Panc1 (cell line): ENCODE results near the gene PITPNB. TPM values are rescaled to one million over a fixed set of nuclear protein-coding genes. Genes with fewer than 3 reads are reported as not detected.

Source experiments
- ATAC-seq: fragments of 200-7000 bp; cut with Tn5 transposase; 2 replicates; pipeline ENCODE4 v1.9.1; 2020; ENCODE audit warnings: mild to moderate bottlenecking, moderate library complexity
- BruUV-seq: library from RNA; stranded (reverse); fragments of 400-500 nt; replicated peaks from 2 replicates; lab custom pipeline; 2021; lab: Mats Ljungman, UMichigan
- CTCF ChIA-PET: fragments of 300-600 bp; sonication (Branson Sonifier 250); formaldehyde crosslinking; loops from one replicate; lab custom pipeline; 2022; ENCODE audit warnings: antibody characterized with exemption; lab: Charles Lee
- POLR2A ChIA-PET: fragments of 300-600 bp; sonication (Branson Sonifier 250); formaldehyde crosslinking; loops from one replicate; lab custom pipeline; 2022; ENCODE audit warnings: antibody characterized with exemption; lab: Charles Lee
- DNase-seq: peaks from one replicate; pipeline ENCODE4 v3.0.0-alpha.2; 2010; ENCODE audit warnings: low read depth, low spot score
- H3K27ac ChIP-seq: 2 replicates; pipeline ENCODE4 v1.5.1; 2011; ENCODE audit warnings: mild to moderate bottlenecking, low read length, inconsistent platforms
- H3K27me3 ChIP-seq: fragments of 200-500 bp; sonication (Bioruptor generic); 2 replicates; pipeline ENCODE4 v1.6.0; 2014; ENCODE audit warnings: low read length, inconsistent platforms; ENCODE audit not compliant: control insufficient read depth, insufficient read depth
- H3K36me3 ChIP-seq: fragments of 200-500 bp; sonication (Bioruptor generic); 2 replicates; pipeline ENCODE4 v1.5.1; 2014; ENCODE audit warnings: inconsistent platforms, mild to moderate bottlenecking, low read length, moderate library complexity; ENCODE audit not compliant: control insufficient read depth, insufficient read depth
- H3K4me1 ChIP-seq: 2 replicates; pipeline ENCODE4 v1.5.1; 2011; ENCODE audit warnings: inconsistent platforms, mild to moderate bottlenecking, low read length, moderate library complexity; ENCODE audit not compliant: control insufficient read depth, insufficient read depth
- H3K4me3 ChIP-seq, 2 experiments: 2 replicates each; pipeline ENCODE4 v1.5.1; 2011 to 2012; ENCODE audit warnings: low read depth in 2 of 2, low read length in 2 of 2, mild to moderate bottlenecking in 2 of 2, inconsistent platforms in 1 of 2, moderate library complexity in 1 of 2
- H3K9me3 ChIP-seq: fragments of 200-500 bp; sonication (Bioruptor generic); 2 replicates; pipeline ENCODE4 v1.5.1; 2014; ENCODE audit warnings: low read depth, mild to moderate bottlenecking, inconsistent platforms, low read length, moderate library complexity; ENCODE audit not compliant: control insufficient read depth, insufficient read depth
- CTCF ChIP-seq: fragments of 450-650 bp; IDR thresholded peaks from 2 replicates; pipeline ENCODE4 v1.5.1; 2017; ENCODE audit warnings: mild to moderate bottlenecking
- POLR2AphosphoS5 ChIP-seq: IDR thresholded peaks from 2 replicates; pipeline ENCODE4 v1.6.1; 2012; ENCODE audit warnings: mild to moderate bottlenecking, low read depth, low read length, moderate library complexity
- REST ChIP-seq, 2 experiments: IDR thresholded peaks; 2 replicates each; pipeline ENCODE4 v1.6.1; 2011 to 2012; ENCODE audit warnings: low read depth in 2 of 2, control low read depth in 1 of 2, low read length in 1 of 2, mild to moderate bottlenecking in 1 of 2, moderate library complexity in 1 of 2; ENCODE audit not compliant: insufficient read depth in 1 of 2
- SIN3A ChIP-seq: IDR thresholded peaks from 2 replicates; pipeline ENCODE4 v1.6.1; 2012; ENCODE audit warnings: low read depth, mild to moderate bottlenecking, low read length, moderate library complexity, borderline replicate concordance; ENCODE audit not compliant: insufficient read depth
- TCF7L2 ChIP-seq: IDR thresholded peaks from 2 replicates; pipeline ENCODE4 v1.6.1; 2011; ENCODE audit warnings: mild to moderate bottlenecking, low read depth, low read length, inconsistent platforms
- in situ Hi-C: cut with HindIII; loops from 2 replicates; pipeline ENCODE4 v1.10.0; 2016; ENCODE audit warnings: low sequenced_read_pairs, low pct_unique_long_range_greater_than_20kb
- intact Hi-C: fragments of 100-400 bp; cut with micrococcal nuclease; formaldehyde crosslinking; loops from one replicate; pipeline ENCODE4 v1.10.0; 2022; ENCODE audit not compliant: unreplicated experiment
- total RNA-seq: library from RNA; stranded (reverse); gene quantifications from one replicate; pipeline ENCODE4 v1.2.1, GENCODE V29; 2021; ENCODE audit not compliant: unreplicated experiment

Gene PITPNB
- total RNA-seq, 1 experiment from 2014 or later: 67.0 TPM

- TF ChIP-seq TCF7L2 (no peak), POLR2AphosphoS5 (no peak), SIN3A (no peak)
Measured at GRCh38 chr22:27805841-27806240, 113.2 kb downstream of the PITPNB start.

DNA sequence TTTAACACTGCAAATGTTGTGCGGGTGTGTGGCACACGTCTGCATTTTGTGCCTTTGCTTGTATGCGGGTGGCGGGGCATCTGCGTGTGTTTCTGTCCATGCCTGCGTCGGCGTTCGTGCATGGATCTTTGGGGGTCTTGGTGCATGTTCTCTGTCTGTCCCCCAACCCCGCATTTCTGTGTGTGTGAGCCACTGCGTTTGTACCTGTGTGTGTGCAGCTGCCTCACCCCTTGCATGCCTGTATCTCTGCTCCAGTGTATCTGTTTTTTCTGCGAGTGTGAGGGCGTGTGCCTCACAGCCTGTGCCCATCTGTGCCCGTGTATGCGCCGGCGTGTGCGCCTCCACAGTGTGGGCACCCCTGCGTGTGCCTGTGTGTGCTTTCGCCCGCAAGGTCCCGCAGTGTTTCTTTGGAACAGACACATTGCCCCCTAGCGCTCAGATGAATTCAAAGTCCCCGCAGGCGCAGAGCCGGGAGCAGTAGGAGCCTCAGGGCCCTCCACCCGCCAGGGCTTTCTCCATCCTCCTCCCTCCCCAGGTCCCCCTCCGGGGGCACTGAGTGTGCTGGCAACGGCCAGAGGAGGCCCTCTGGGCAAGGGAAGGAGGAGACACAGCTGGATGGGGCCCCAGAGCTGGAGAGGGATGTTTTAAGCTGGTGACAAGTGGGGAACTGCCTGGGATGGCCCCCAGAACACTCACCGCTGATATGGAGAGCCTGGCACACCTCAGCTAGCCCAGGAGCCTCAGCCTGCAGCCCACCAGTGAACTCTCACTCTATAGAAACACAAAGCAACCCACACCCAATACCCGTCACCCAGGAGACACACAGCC is 114.4 kb downstream of the PITPNB start:
- intact Hi-C loops: loop anchor here (5.0 kb wide), 1 partner anchor 397 kb away; no protein-coding TSS in a partner anchor
- DNase-seq (peak; percentile 12), ATAC-seq (peak; percentile 72)
- ChIA-PET POLR2A (no interaction called here), CTCF (no interaction called here)
- Histone ChIP-seq H3K27ac (no peak overlapping the region), H3K36me3 (no peaks in the 10 kb centered on the region; the same call in 1 of the 2 replicates), H3K9me3 (no peaks in the 10 kb centered on the region), H3K4me3 (no peak overlapping the region), H3K27me3 (no peaks in the 10 kb centered on the region), H3K4me1 (0 out of 2 replicates have a peak, but pooled peaks cover 4% of the 10 kb centered on the region)
- no TSS peak for BruUV-seq
- TF ChIP-seq REST (IDR thresholded peaks at IDR 0.05; ENCODE audit: insufficient read depth in 1 of 2, low read depth in 2 of 2, low read length in 1 of 2) (no peak), CTCF (peak; percentile 79), TCF7L2 (no peak), SIN3A (no peak), POLR2AphosphoS5 (no peak)
- in situ Hi-C loops: no loop called here

More at GRCh38 chr22:27805841-27806240, 113.2 kb downstream of the PITPNB start:
- CTCF ChIA-PET: no interaction called here
- Histone ChIP-seq H3K9me3 (no peaks in the 10 kb centered on the region), H3K27me3 (no peaks in the 10 kb centered on the region), H3K27ac (no peak overlapping the region), H3K36me3 (no peaks in the 10 kb centered on the region; the same call in 1 of the 2 replicates), H3K4me1 (0 out of 2 replicates have a peak, but pooled peaks cover 4% of the 10 kb centered on the region), H3K4me3 (no peak overlapping the region)
- POLR2A ChIA-PET: no interaction called here
- in situ Hi-C loops: no loop called here
- ATAC-seq: no peak
- intact Hi-C loops: no loop called here
- DNase-seq: no peak
- no TSS peak for BruUV-seq
